Smooth muscle cell (in vitro differentiated cells): ENCODE data around the gene TGFA. TPM values are rescaled to one million over a fixed set of nuclear protein-coding genes. Genes with fewer than 3 reads are reported as not detected.

Experiments used
- DNase-seq: peaks from one replicate; lab custom pipeline; 2025; ENCODE audit not compliant: unreplicated experiment; lab: John Stamatoyannopoulos, UW
- H2AFZ ChIP-seq: fragments of 200-600 bp; sonication (generic); 2 replicates; pipeline ENCODE4 v1.6.0; 2016; ENCODE audit warnings: antibody characterized with exemption, low read depth, mild to moderate bottlenecking
- H3F3A ChIP-seq: fragments of 200-600 bp; sonication (generic); 2 replicates; pipeline ENCODE4 v1.6.0; 2017; ENCODE audit warnings: antibody characterized with exemption, low read depth
- H3K27ac ChIP-seq: fragments of 200-600 bp; sonication (generic); 2 replicates; pipeline ENCODE4 v1.5.1; 2016; ENCODE audit warnings: low read depth, mild to moderate bottlenecking
- H3K27me3 ChIP-seq: fragments of 200-600 bp; sonication (generic); 2 replicates; pipeline ENCODE4 v1.6.1; 2016; ENCODE audit warnings: low read depth, mild to moderate bottlenecking
- H3K36me3 ChIP-seq: fragments of 200-600 bp; sonication (generic); 2 replicates; pipeline ENCODE4 v1.5.1; 2016; ENCODE audit warnings: low read depth
- H3K4me1 ChIP-seq: fragments of 200-600 bp; sonication (generic); 2 replicates; pipeline ENCODE4 v1.5.1; 2016; ENCODE audit warnings: low read depth
- H3K4me2 ChIP-seq: fragments of 200-600 bp; sonication (generic); 2 replicates; pipeline ENCODE4 v1.6.0; 2016; ENCODE audit warnings: mild to moderate bottlenecking
- H3K4me3 ChIP-seq: fragments of 200-600 bp; sonication (generic); 2 replicates; pipeline ENCODE4 v1.5.1; 2016; ENCODE audit warnings: mild to moderate bottlenecking
- H3K79me2 ChIP-seq: fragments of 200-600 bp; sonication (generic); 2 replicates; pipeline ENCODE4 v1.6.0; 2016; ENCODE audit warnings: low read depth, mild to moderate bottlenecking
- H3K9ac ChIP-seq: fragments of 200-600 bp; sonication (generic); 2 replicates; pipeline ENCODE4 v1.6.0; 2016; ENCODE audit warnings: low read depth
- H3K9me3 ChIP-seq: fragments of 200-600 bp; sonication (generic); replicated peaks from 2 replicates; pipeline ENCODE4 v1.5.1; 2016; ENCODE audit warnings: low read depth
- H4K20me1 ChIP-seq: fragments of 200-600 bp; sonication (generic); 2 replicates; pipeline ENCODE4 v1.6.0; 2016; ENCODE audit warnings: low read depth
- WGBS: methylation state at CpG from one replicate; pipeline ENCODE4 v1.1.7; 2016; ENCODE audit warnings: low lambda C conversion rate; 5-methylcytosine and 5-hydroxymethylcytosine counted together
- polyA plus RNA-seq: library from polyadenylated mRNA; unstranded; fragments of >200 nt; fragmentation: Nextera tagmentation; extraction: Ambion mirVana; gene quantifications from 2 replicates; pipeline ENCODE4 v1.2.1, GENCODE V29; 2016
- total RNA-seq: library from RNA; depleted of rRNA; stranded (reverse); fragments of >200 nt; gene quantifications from 2 replicates; pipeline ENCODE4 v1.2.3, GENCODE V29; 2014
- TF ChIP-seq, protein P1 (sequence below): fragments of 200-600 bp; sonication (generic); IDR thresholded peaks from 2 replicates; pipeline ENCODE4 v1.5.1; 2017; ENCODE audit warnings: borderline replicate concordance, mild to moderate bottlenecking, antibody characterized with exemption; ENCODE audit not compliant: insufficient read depth, poor library complexity, severe bottlenecking

The TGFA gene
- total and polyA plus RNA-seq, 2 experiments from 2014 or later = 0.21 to 2.4 TPM

DNA sequence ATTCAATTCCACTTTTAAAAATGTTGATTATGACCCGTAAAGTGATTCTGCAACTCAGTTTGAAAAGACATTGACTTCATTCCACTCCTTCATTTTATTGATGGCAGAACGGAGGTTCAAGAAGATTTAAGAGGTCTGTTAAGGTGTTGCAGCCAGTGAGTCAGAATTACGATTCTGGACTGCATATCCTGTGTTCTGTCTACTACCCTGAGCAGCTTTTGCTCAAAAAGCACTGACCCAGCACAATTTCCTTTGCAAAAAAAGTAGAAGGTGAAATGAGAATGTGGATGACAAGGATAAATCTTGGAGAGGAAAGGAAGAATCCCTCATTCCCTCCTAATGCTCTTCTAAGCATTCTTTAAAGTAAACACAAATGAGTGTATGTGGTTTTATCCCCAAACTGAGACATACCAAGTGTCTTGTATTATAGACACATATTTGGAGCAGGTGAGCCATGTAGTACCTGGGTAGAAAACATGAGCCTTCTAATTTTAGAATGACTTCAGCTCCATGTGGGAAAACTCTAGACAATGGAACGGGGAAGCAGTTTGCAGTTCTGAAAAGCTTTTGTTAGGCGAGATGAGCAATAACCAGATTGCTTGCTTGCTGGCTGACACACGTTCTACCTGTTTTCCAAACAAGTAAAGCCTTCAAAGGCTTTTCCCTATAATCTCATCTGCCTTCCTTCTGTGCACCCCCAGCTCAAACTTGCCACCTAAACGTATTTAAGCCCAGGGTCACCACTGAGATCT is 44.7 kb downstream of the TGFA start:
- no peaks in the 10 kb centered on the region for H4K20me1 ChIP-seq
- no peaks in the 10 kb centered on the region for H3K36me3 ChIP-seq
- TF ChIP-seq, protein P1, sequence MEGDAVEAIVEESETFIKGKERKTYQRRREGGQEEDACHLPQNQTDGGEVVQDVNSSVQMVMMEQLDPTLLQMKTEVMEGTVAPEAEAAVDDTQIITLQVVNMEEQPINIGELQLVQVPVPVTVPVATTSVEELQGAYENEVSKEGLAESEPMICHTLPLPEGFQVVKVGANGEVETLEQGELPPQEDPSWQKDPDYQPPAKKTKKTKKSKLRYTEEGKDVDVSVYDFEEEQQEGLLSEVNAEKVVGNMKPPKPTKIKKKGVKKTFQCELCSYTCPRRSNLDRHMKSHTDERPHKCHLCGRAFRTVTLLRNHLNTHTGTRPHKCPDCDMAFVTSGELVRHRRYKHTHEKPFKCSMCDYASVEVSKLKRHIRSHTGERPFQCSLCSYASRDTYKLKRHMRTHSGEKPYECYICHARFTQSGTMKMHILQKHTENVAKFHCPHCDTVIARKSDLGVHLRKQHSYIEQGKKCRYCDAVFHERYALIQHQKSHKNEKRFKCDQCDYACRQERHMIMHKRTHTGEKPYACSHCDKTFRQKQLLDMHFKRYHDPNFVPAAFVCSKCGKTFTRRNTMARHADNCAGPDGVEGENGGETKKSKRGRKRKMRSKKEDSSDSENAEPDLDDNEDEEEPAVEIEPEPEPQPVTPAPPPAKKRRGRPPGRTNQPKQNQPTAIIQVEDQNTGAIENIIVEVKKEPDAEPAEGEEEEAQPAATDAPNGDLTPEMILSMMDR = no peak
- no peaks in the 10 kb centered on the region for H3K9me3 ChIP-seq
- no peaks in the 10 kb centered on the region for H3K4me1 ChIP-seq
- no peak overlapping the region for H3K9ac ChIP-seq
- no peak overlapping the region for H2AFZ ChIP-seq
- no peak overlapping the region for H3K4me2 ChIP-seq
- WGBS = 51% methylated on average over 7 of the region's 7 CpGs
- H3K27ac ChIP-seq = peak overlapping the region; percentile 73
- H3K27me3 ChIP-seq = no peaks in the 10 kb centered on the region
- no peak for DNase-seq
- no peak overlapping the region for H3K4me3 ChIP-seq
- no peaks in the 10 kb centered on the region for H3K79me2 ChIP-seq
- H3F3A ChIP-seq = no peaks in the 10 kb centered on the region

DNA sequence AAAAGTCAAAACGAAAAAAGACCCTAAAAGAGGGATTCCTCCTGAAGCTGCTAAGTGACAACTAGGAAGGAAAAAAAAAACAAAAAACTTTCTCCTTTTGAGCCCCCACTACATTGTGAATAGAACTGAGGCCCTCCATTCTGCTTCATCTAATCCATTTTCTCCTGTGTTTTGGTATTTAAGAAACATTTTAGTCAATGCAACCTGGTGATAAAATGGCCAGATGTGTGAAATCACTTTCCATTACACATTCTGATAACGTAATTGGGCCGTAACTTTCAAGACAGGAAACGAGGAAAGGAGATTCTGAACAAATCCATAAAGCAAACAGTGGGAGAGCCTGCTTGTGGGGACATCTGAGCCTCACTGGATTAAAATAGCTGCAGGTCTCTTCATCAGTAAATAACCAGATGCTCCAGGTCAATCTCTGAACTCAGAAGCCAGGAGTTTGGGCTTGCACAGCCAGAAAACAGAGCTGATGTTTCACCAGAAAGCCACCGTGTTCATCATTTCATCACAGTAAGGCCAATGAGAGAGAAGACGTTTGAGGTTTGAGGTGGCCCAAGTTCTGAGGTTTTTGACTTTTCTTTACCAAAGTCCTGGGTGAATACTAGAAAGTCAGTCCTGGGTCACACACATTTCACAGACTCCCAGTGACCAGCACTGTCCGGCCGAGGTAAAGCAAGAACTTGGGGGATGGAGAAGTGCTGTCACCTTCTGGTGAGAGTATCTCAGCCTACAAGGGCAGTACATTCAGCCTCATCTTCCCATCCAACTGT is 47.8 kb downstream of the TGFA start:
- Histone ChIP-seq H3K36me3 (no peaks in the 10 kb centered on the region), H3K27me3 (no peaks in the 10 kb centered on the region)
- WGBS = 72% methylated on average over 8 of the region's 8 CpGs

DNA sequence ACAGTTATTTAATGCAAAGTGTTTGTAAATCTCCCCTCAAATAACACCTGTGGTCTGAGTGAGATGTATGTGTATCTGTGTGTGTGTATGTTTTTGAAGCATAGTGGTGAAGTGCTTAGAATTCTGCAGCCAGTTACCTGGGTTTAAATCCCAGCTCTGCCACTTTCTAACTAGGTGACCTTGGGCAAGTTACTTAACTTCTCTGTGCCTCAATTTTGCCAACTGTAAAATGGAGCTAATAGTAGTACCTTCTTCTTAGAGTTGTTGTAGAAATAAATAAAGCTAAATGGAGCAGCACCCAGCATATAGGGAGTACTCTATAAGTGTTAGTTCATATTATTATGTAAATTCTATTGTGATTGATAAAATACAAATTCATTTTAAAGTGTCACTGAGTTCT is 48.9 kb downstream of the TGFA start:
- H2AFZ ChIP-seq = no peak overlapping the region
- H3K79me2 ChIP-seq = no peaks in the 10 kb centered on the region
- no peak overlapping the region for H3K9ac ChIP-seq
- H3K9me3 ChIP-seq = no peaks in the 10 kb centered on the region
- H3K27me3 ChIP-seq = no peaks in the 10 kb centered on the region
- no peak for DNase-seq
- no peaks in the 10 kb centered on the region for H4K20me1 ChIP-seq
- H3K27ac ChIP-seq = no peak overlapping the region
- no peaks in the 10 kb centered on the region for H3K36me3 ChIP-seq
- TF ChIP-seq, protein P1 = no peak
- no peaks in the 10 kb centered on the region for H3F3A ChIP-seq
- H3K4me1 ChIP-seq = no peaks in the 10 kb centered on the region
- H3K4me2 ChIP-seq = no peak overlapping the region
- no peak overlapping the region for H3K4me3 ChIP-seq

More for the DNA sequence above, 47.8 kb downstream of the TGFA start:
- DNase-seq = no peak
- H3F3A ChIP-seq = no peaks in the 10 kb centered on the region
- no peaks in the 10 kb centered on the region for H3K9me3 ChIP-seq
- H3K9ac ChIP-seq = no peak overlapping the region
- H3K4me2 ChIP-seq = no peak overlapping the region
- no peak overlapping the region for H3K4me3 ChIP-seq
- no peak overlapping the region for H3K27ac ChIP-seq
- no peaks in the 10 kb centered on the region for H3K4me1 ChIP-seq
- no peaks in the 10 kb centered on the region for H3K79me2 ChIP-seq
- no peaks in the 10 kb centered on the region for H4K20me1 ChIP-seq
- TF ChIP-seq, protein P1 = no peak
- H2AFZ ChIP-seq = no peak overlapping the region
